ENCODE results near the gene RIC1.
A peak's percentile ranks its signal among the peaks of the same experiment; 100 is the strongest.
"Not testable (repeated sequence)": the region's sequence is repeated elsewhere in the genome, so short reads cannot be mapped to it uniquely, and the experiment has no call there.

RIC1 gene

DNA sequence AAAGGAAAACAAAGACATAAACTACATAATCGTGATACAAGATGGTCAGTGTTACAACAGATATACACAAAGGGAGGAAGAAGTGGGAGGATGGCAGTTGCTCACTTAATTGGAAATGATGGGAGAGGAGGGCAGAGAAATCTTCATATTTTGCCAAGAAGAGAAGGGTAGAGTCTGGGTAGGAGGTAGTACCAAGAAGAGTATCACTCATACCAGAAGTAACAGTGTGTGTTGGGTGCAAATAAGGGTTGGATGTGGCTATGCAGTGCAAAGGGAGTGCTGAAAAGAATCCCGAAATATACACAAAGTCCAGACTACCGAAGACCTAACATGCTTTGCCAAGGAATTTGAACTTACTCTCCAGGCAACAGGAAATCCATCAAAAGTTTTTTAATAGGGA lies 163.0 kb downstream of the RIC1 start:
- no peak for DNase-seq

DNA sequence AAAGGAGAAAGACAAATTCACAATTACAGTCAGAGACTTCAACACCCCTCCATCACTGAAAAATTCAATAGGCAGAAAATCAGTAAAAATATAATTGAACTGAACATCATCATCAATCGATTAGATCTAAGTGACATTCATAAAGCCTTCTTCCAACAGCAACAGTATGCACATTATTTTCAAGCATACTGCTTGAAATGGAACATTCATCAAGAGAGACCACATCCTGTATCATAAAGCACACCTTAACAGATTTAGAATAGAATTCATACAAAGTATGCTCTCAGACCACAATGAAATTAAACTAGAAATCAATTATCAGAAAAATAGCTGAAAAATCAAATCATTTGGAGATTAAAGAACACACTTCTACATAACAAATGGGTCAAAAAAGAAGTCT lies 164.9 kb downstream of the RIC1 start:
- no peak for DNase-seq

GRCh38 chr9:5796298-5796697 lies 167.4 kb downstream of the RIC1 start:
- DNase-seq, result no peak

DNA sequence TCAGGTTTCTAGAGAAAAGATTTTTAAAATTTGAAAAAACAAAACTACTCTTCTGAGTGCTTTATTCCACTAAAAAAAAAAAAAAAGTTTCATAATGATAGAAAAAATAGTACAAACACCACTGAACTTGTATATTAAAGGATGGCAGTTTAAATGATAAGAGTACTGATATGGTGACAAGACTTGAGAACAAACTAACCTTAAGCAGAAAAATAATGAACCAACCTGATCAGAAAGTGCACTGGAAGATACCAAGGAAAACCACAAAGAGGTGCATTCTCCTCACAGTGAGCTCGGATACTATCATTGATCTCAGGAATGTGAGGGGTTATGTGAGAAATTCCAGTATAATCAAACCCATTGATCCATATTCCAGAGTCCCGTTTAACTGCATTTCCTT lies 169.7 kb downstream of the RIC1 start:
- DNase-seq, result no peak

GRCh38 chr9:5799314-5799713 lies 170.4 kb downstream of the RIC1 start:
- DNase-seq, result peak; percentile 18

- DNase-seq, result not testable (repeated sequence)
Observed at GRCh38 chr9:5800378-5800777, 171.5 kb downstream of the RIC1 start.

- DNase-seq, result peak; percentile 6
Observed at GRCh38 chr9:5800969-5801738, 172.2 kb downstream of the RIC1 start.

DNA sequence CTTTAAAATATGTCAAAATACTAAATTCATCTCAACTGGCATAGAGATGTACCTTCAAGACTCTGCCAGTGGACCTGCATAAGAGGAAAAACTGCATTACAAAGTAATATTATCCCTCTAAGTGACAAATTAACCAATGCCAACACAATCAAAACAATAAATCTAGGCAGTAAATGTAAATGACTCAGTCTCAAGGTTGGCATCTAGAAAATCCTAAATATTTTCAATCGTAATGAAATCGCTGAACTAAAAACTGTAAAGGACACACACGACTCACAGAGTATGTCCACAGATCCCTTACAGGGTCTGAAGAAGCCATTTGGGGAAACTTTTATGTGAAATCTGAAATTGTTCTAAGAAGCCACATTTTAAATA lies 172.8 kb downstream of the RIC1 start:
- no peak for DNase-seq

DNA sequence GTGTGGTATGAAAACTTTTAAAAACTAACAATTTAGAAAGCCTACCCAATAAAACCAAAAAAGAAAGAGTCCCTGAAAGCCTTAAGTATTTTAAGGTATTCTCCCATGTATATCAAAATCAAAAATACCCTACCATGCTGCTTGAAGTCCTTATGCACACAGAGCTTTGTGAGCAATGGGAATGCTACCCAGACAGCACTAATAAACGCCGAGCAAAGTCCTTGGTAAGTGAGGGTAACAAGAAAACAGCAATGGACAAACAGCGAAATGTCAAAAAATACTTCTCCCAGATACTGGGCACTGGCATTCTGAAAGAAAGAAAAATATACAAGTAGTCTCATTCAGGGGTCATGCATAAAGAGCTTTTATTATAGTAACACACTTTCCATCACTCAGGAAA lies 176.6 kb downstream of the RIC1 start:
- no peak for DNase-seq

- DNase-seq, result no peak
Observed at GRCh38 chr9:5811751-5812150, 182.8 kb downstream of the RIC1 start.

GRCh38 chr9:5813824-5814223 lies 184.9 kb downstream of the RIC1 start:
- no peak for DNase-seq

DNA sequence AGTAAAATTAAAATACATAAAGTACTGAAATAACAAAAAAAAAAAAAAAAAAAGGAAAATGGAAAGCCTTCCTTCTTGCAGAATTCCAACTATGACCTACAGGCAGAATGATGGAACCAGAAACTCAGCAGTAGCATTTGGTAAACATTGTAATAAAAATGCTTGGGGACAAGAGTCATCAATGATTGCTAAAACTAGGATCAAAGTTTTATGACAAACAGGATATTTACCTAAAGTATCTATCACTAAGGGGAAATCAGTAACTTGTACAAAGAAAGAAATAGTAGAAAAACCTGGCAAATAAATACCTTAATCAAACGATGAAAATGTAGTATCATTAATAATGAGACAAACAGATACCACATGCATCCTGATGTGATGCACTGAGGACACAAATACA lies 186.6 kb downstream of the RIC1 start:
- no peak for DNase-seq

DNA sequence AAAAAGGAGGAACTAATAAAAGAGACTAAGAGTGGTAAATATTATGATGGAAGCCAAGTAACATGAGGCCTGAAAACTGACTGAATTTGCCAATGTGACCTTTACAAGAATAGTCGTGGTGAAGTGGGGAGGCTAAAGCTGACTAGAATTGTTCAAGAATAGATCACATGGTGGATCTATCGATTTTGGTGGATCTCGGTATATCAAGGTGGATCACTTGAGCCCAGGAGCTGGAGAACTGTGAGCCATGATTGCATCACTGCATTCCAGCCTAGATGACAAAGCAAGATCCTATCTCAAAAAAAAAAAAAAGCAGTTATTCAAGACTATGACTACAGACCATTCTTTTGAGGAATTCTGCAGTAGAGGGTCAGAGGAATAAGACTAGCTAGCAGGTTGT lies 189.0 kb downstream of the RIC1 start:
- no peak for DNase-seq

- no peak for DNase-seq
Observed at GRCh38 chr9:5818424-5819142, 189.7 kb downstream of the RIC1 start.

DNA sequence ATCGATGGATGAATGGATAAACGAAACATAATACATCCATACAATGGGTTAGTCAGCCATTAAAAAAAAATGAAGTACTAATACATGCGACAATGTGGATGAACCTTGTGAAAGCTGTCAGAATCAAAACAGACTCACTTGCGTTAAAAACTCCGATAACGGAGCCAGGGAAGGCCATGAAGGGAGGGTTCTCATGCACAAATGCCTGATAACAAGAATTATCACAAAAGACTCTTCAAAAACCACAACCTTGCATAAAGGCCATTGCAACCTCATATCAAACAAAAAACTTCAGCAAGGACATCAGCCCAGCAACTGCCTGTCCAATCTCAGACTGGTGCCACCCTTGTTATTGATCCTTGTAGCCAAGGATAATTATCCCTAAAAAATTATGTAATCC lies 190.3 kb downstream of the RIC1 start:
- no peak for DNase-seq

DNA sequence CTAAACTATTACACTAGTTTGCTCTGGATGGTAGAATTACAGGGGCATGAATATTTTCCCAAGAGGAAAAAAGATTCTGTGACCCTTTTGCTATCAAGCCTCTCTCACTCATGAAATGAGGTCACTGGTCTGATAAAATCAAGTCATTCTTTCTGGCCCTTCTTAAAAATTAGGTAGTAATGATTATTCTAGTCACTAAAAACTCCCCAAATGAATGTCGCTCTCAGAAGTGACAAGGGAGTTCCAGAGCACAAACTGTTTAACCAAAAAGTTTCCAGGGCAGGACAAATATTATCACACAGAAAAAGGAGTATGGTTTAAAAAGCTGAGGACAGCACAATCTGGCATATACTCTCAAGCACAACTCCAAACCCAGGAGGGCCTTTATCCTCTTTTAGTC lies 191.5 kb downstream of the RIC1 start:
- DNase-seq, result no peak

DNA sequence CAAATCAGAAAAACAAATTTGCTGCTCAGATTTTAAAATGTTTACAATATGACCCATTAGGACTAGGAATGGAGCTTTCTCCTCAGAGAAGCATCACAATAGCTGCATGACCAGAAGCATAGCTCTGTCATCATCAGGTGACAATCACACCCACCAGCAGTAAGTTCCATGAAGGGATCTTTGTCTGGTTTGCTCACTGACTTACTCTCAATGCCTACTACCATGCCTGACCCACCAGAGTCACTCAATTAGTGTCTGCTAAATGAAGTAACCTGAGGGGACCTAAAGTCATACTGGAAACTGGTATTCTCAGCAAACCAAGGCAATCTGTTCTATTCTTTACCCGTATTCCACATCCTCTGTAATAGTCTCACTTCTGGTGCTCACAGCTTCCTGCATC lies 196.3 kb downstream of the RIC1 start:
- DNase-seq, result no peak

Data from COR-L47 (cell line).